HepG2 (cell line): ENCODE data around the gene RPS19BP1. TPM values are rescaled to one million over a fixed set of nuclear protein-coding genes. Genes with fewer than 3 reads are reported as not detected.

Source experiments
- DPF2 ChIP-seq: sonication (generic); formaldehyde crosslinking; IDR thresholded peaks from 2 replicates; pipeline ENCODE4 v1.4.0; 2020; ENCODE audit warnings: mild to moderate bottlenecking, low read depth, missing genetic modification reagents, borderline replicate concordance
- EED ChIP-seq: sonication (generic); formaldehyde crosslinking; IDR thresholded peaks from 2 replicates; pipeline ENCODE4 v1.5.0; 2020; ENCODE audit warnings: mild to moderate bottlenecking, missing genetic modification reagents
- KLF9 ChIP-seq: IDR thresholded peaks from 2 replicates; pipeline ENCODE4 v1.6.1; 2016; ENCODE audit warnings: low read depth
- MAFF ChIP-seq: IDR thresholded peaks from 2 replicates; pipeline ENCODE4 v1.6.1; 2011; ENCODE audit warnings: low read depth, low read length, improper control_type of control experiment
- NR3C1 ChIP-seq: sonication (generic); formaldehyde crosslinking; IDR thresholded peaks from 2 replicates; pipeline ENCODE4 v1.4.0; 2020; ENCODE audit warnings: missing genetic modification reagents
- PLRG1 ChIP-seq: fragments of 450-650 bp; conservative IDR thresholded peaks from 2 replicates; pipeline ENCODE4 v1.6.1; 2016
- POGK ChIP-seq: sonication (generic); formaldehyde crosslinking; conservative IDR thresholded peaks from 2 replicates; pipeline ENCODE4 v1.8.0; 2022; ENCODE audit warnings: mild to moderate bottlenecking, moderate library complexity, missing genetic modification reagents
- SCMH1 ChIP-seq: sonication (generic); formaldehyde crosslinking; IDR thresholded peaks from 2 replicates; pipeline ENCODE4 v1.9.0; 2021; ENCODE audit warnings: missing genetic modification reagents, mild to moderate bottlenecking, borderline replicate concordance
- TAF1 ChIP-seq: sonication (generic); formaldehyde crosslinking; IDR thresholded peaks from 2 replicates; pipeline ENCODE4 v1.4.0; 2020; ENCODE audit warnings: missing genetic modification reagents
- TFE3 ChIP-seq: IDR thresholded peaks from 2 replicates; pipeline ENCODE4 v1.6.1; 2016
- ZFP37 ChIP-seq: sonication (generic); formaldehyde crosslinking; IDR thresholded peaks from 2 replicates; pipeline ENCODE4 v1.4.0; 2020; ENCODE audit warnings: missing genetic modification reagents, borderline replicate concordance
- ZIK1 ChIP-seq: sonication (generic); formaldehyde crosslinking; IDR thresholded peaks from 2 replicates; pipeline ENCODE4 v1.5.0; 2020; ENCODE audit warnings: mild to moderate bottlenecking, low read depth, missing genetic modification reagents, borderline replicate concordance
- ZNF10 ChIP-seq: sonication (generic); formaldehyde crosslinking; IDR thresholded peaks from 2 replicates; pipeline ENCODE4 v1.4.0; 2020; ENCODE audit warnings: mild to moderate bottlenecking, low read depth, missing genetic modification reagents, borderline replicate concordance
- ZNF367 ChIP-seq: sonication (generic); formaldehyde crosslinking; IDR thresholded peaks from 2 replicates; pipeline ENCODE4 v1.4.0; 2020; ENCODE audit warnings: missing genetic modification reagents, borderline replicate concordance
- polyA plus RNA-seq, 8 experiments: library from polyadenylated mRNA; depleted of rRNA in 3 of 8; stranded (reverse) in 7 of 8; unstranded in 1 of 8; fragments of >200 nt; fragmentation: Illumina TruSeq in 4 of 8; extraction: Trizol in 4 of 8; gene quantifications; 2 replicates each; pipeline versions ENCODE4 v1.2.1 to v1.2.3, GENCODE V29; 2011 to 2016; ENCODE audit warnings: low read depth in 4 of 8, missing spikeins in 1 of 8, mixed read lengths in 1 of 8; ENCODE audit not compliant: insufficient read depth in 1 of 8
- total RNA-seq, 5 experiments: library from RNA; depleted of rRNA; stranded (reverse); fragments of >200 nt; fragmentation: Illumina TruSeq; extraction: Trizol; gene quantifications; 2 replicates each; pipeline ENCODE4 v1.2.3, GENCODE V29; 2016; ENCODE audit warnings: low read depth in 1 of 5
- TF ChIP-seq, protein P1 (sequence below): sonication (generic); formaldehyde crosslinking; IDR thresholded peaks from 2 replicates; pipeline ENCODE4 v1.5.1; 2020; ENCODE audit warnings: missing genetic modification reagents, mild to moderate bottlenecking, borderline replicate concordance
- TF ChIP-seq, protein P2 (sequence below): sonication (generic); formaldehyde crosslinking; IDR thresholded peaks from 2 replicates; pipeline ENCODE4 v1.5.1; 2020; ENCODE audit warnings: missing genetic modification reagents, mild to moderate bottlenecking, borderline replicate concordance
- TF ChIP-seq, protein P3 (sequence below): sonication (generic); formaldehyde crosslinking; IDR thresholded peaks from 2 replicates; pipeline ENCODE4 v1.4.0; 2020; ENCODE audit warnings: missing genetic modification reagents, borderline replicate concordance
- TF ChIP-seq, protein P4 (sequence below): sonication (generic); formaldehyde crosslinking; IDR thresholded peaks from 2 replicates; pipeline ENCODE4 v1.5.0; 2020; ENCODE audit warnings: missing genetic modification reagents
- TF ChIP-seq, protein P5 (sequence below): sonication (generic); formaldehyde crosslinking; IDR thresholded peaks from 2 replicates; pipeline ENCODE4 v1.8.0; 2022; ENCODE audit warnings: missing genetic modification reagents, mild to moderate bottlenecking, borderline replicate concordance

RPS19BP1 gene
- total and polyA plus RNA-seq, 2 of the 13 experiments (the other 11 are each of a cell fraction or from before 2014, with no cell fraction given), result 44.3 to 81.3 TPM

DNA sequence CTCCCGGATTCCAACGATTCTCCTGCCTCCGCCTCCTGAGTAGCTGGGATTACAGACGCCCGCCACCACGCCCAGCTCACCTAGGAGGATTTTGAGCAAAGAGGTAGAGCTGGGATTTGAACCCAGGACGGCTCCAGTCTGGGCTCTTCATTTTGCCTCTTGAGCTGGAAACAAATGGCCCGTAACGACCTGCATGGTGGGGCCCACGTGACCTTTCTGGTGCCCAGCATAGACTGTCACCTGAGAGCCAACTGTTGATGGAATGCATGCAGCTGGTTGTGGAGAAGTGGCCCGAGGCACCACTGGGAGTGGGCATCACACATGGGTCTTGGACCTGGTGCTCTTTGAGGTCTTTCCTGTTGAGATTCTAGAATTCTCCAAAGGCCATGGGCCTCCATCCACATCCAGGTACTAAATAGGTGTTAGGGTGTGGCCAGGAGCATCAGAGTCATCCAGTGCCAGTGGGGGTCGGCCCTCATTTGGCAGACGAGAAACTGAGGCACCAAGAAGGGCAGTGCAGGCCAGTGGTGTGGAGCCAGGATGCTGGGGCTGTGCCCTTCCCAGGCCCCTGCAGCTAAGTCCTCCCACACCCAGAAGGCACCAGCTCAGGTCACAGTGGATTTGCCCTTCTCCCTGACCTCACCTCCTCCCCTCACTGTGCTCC, 8.3 kb downstream of the RPS19BP1 start (continued):
- TF ChIP-seq, protein P1, sequence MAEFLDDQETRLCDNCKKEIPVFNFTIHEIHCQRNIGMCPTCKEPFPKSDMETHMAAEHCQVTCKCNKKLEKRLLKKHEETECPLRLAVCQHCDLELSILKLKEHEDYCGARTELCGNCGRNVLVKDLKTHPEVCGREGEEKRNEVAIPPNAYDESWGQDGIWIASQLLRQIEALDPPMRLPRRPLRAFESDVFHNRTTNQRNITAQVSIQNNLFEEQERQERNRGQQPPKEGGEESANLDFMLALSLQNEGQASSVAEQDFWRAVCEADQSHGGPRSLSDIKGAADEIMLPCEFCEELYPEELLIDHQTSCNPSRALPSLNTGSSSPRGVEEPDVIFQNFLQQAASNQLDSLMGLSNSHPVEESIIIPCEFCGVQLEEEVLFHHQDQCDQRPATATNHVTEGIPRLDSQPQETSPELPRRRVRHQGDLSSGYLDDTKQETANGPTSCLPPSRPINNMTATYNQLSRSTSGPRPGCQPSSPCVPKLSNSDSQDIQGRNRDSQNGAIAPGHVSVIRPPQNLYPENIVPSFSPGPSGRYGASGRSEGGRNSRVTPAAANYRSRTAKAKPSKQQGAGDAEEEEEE (CRISPR knock-in tag), result no peak
- TF ChIP-seq, protein P2, sequence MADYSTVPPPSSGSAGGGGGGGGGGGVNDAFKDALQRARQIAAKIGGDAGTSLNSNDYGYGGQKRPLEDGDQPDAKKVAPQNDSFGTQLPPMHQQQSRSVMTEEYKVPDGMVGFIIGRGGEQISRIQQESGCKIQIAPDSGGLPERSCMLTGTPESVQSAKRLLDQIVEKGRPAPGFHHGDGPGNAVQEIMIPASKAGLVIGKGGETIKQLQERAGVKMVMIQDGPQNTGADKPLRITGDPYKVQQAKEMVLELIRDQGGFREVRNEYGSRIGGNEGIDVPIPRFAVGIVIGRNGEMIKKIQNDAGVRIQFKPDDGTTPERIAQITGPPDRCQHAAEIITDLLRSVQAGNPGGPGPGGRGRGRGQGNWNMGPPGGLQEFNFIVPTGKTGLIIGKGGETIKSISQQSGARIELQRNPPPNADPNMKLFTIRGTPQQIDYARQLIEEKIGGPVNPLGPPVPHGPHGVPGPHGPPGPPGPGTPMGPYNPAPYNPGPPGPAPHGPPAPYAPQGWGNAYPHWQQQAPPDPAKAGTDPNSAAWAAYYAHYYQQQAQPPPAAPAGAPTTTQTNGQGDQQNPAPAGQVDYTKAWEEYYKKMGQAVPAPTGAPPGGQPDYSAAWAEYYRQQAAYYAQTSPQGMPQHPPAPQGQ (CRISPR knock-in tag), result no peak
- TF ChIP-seq, protein P3, sequence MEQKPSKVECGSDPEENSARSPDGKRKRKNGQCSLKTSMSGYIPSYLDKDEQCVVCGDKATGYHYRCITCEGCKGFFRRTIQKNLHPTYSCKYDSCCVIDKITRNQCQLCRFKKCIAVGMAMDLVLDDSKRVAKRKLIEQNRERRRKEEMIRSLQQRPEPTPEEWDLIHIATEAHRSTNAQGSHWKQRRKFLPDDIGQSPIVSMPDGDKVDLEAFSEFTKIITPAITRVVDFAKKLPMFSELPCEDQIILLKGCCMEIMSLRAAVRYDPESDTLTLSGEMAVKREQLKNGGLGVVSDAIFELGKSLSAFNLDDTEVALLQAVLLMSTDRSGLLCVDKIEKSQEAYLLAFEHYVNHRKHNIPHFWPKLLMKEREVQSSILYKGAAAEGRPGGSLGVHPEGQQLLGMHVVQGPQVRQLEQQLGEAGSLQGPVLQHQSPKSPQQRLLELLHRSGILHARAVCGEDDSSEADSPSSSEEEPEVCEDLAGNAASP (CRISPR knock-in tag), result no peak
- TF ChIP-seq PLRG1 (no peak), POGK (peak; percentile 40; the same call in 1 of the 2 replicates), ZIK1 (CRISPR knock-in tag) (no peak), ZFP37 (CRISPR knock-in tag) (no peak), MAFF (no peak), ZNF10 (CRISPR knock-in tag) (no peak), EED (CRISPR knock-in tag) (no peak), ZNF367 (CRISPR knock-in tag) (no peak), SCMH1 (CRISPR knock-in tag) (no peak), NR3C1 (no peak), KLF9 (no peak), DPF2 (CRISPR knock-in tag) (no peak), TAF1 (CRISPR knock-in tag) (no peak), TFE3 (no peak)
- TF ChIP-seq, protein P4, sequence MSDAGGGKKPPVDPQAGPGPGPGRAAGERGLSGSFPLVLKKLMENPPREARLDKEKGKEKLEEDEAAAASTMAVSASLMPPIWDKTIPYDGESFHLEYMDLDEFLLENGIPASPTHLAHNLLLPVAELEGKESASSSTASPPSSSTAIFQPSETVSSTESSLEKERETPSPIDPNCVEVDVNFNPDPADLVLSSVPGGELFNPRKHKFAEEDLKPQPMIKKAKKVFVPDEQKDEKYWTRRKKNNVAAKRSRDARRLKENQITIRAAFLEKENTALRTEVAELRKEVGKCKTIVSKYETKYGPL (CRISPR knock-in tag), result no peak
- TF ChIP-seq, protein P5, sequence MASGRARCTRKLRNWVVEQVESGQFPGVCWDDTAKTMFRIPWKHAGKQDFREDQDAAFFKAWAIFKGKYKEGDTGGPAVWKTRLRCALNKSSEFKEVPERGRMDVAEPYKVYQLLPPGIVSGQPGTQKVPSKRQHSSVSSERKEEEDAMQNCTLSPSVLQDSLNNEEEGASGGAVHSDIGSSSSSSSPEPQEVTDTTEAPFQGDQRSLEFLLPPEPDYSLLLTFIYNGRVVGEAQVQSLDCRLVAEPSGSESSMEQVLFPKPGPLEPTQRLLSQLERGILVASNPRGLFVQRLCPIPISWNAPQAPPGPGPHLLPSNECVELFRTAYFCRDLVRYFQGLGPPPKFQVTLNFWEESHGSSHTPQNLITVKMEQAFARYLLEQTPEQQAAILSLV (CRISPR knock-in tag), result 0 out of 2 replicates have a peak, but pooled peaks have one; percentile 19
